OCI-LY1 (cell line): ENCODE data around the gene MKRN2OS.

ENCODE experiments used
- H2AFZ ChIP-seq: fragments of 200-600 bp; sonication (generic), shearing (Covaris generic); 2 replicates; pipeline ENCODE4 v1.6.0; 2014; ENCODE audit warnings: antibody characterized with exemption, mild to moderate bottlenecking, low read length
- H3F3A ChIP-seq: fragments of 200-600 bp; sonication (generic), shearing (Covaris generic); 2 replicates; pipeline ENCODE4 v1.6.0; 2014; ENCODE audit warnings: mild to moderate bottlenecking, antibody characterized with exemption, low read length, moderate library complexity; ENCODE audit not compliant: insufficient read depth
- H3K27ac ChIP-seq: fragments of 200-600 bp; sonication (generic); 2 replicates; pipeline ENCODE4 v1.5.1; 2014; ENCODE audit warnings: low read length, mixed run types, mild to moderate bottlenecking, low read depth; ENCODE audit not compliant: poor library complexity, severe bottlenecking
- H3K27me3 ChIP-seq: fragments of 200-600 bp; sonication (generic); 2 replicates; pipeline ENCODE4 v1.6.0; 2014; ENCODE audit warnings: antibody characterized with exemption, mild to moderate bottlenecking, low read length, moderate library complexity; ENCODE audit not compliant: insufficient read depth
- H3K36me3 ChIP-seq: fragments of 200-600 bp; sonication (generic); 2 replicates; pipeline ENCODE4 v1.6.1; 2014; ENCODE audit warnings: mild to moderate bottlenecking, antibody characterized with exemption, low read length, moderate library complexity, mixed read lengths; ENCODE audit not compliant: insufficient read depth
- H3K4me1 ChIP-seq: fragments of 200-600 bp; sonication (generic); 2 replicates; pipeline ENCODE4 v1.5.1; 2014; ENCODE audit warnings: mild to moderate bottlenecking, low read length, moderate library complexity; ENCODE audit not compliant: insufficient read depth, severe bottlenecking
- H3K4me2 ChIP-seq: fragments of 200-600 bp; sonication (generic), shearing (Covaris generic); 2 replicates; pipeline ENCODE4 v1.6.1; 2014; ENCODE audit warnings: low read length
- H3K4me3 ChIP-seq: fragments of 200-600 bp; sonication (generic); 2 replicates; pipeline ENCODE4 v1.5.1; 2014; ENCODE audit warnings: low read length, low read depth, mild to moderate bottlenecking, mixed read lengths; ENCODE audit not compliant: poor library complexity, severe bottlenecking
- H3K79me2 ChIP-seq: fragments of 200-600 bp; shearing (Covaris generic); 2 replicates; pipeline ENCODE4 v1.6.1; 2016; ENCODE audit warnings: mixed run types, low read length, mixed read lengths; ENCODE audit not compliant: insufficient read depth
- H3K9ac ChIP-seq: fragments of 200-600 bp; sonication (generic), shearing (Covaris generic); 2 replicates; pipeline ENCODE4 v1.6.1; 2014; ENCODE audit warnings: mild to moderate bottlenecking, low read length, mixed read lengths
- H3K9me2 ChIP-seq: fragments of 200-600 bp; sonication (generic), shearing (Covaris generic); 2 replicates; pipeline ENCODE4 v1.6.1; 2014; ENCODE audit warnings: low read depth, mild to moderate bottlenecking, low read length, mixed read lengths
- H3K9me3 ChIP-seq: fragments of 200-600 bp; shearing (Covaris generic); 2 replicates; pipeline ENCODE4 v1.6.1; 2014; ENCODE audit warnings: low read length, mixed read lengths
- H4K20me1 ChIP-seq: fragments of 200-600 bp; sonication (generic), shearing (Covaris generic); 2 replicates; pipeline ENCODE4 v1.6.0; 2016; ENCODE audit warnings: mild to moderate bottlenecking, low read length; ENCODE audit not compliant: insufficient read depth
- CTCF ChIP-seq: fragments of 200-600 bp; sonication (generic), shearing (Covaris generic); IDR thresholded peaks from 2 replicates; pipeline ENCODE4 v1.5.1; 2017; ENCODE audit warnings: mild to moderate bottlenecking, antibody characterized with exemption, low read length, moderate library complexity, mixed read lengths
- EZH2 ChIP-seq: fragments of 200-600 bp; sonication (generic), shearing (Covaris generic); IDR thresholded peaks from 2 replicates; pipeline ENCODE4 v1.8.0; 2017; ENCODE audit warnings: borderline replicate concordance, mixed run types, mild to moderate bottlenecking, antibody characterized with exemption, low read length, moderate library complexity, mixed read lengths

MKRN2OS gene

GRCh38 chr3:12495749-12496452, 49.4 kb downstream of the MKRN2OS start:
- H3K27me3 ChIP-seq, result no peaks in the 10 kb centered on the region
- H3K9me3 ChIP-seq, result no peaks in the 10 kb centered on the region
- H3K79me2 ChIP-seq, result no peaks in the 10 kb centered on the region
- TF ChIP-seq EZH2 (no peak), CTCF (peak; percentile 25; the same call in 1 of the 2 replicates)
- H3K4me1 ChIP-seq, result no peaks in the 10 kb centered on the region
- H3K4me3 ChIP-seq, result no peak overlapping the region
- H3F3A ChIP-seq, result no peaks in the 10 kb centered on the region
- no peak overlapping the region for H3K9ac ChIP-seq
- peaks cover 82% of the 10 kb centered on the region for H3K36me3 ChIP-seq
- H3K9me2 ChIP-seq, result no peaks in the 10 kb centered on the region
- no peaks in the 10 kb centered on the region for H4K20me1 ChIP-seq
- H2AFZ ChIP-seq, result no peak overlapping the region
- H3K4me2 ChIP-seq, result no peak overlapping the region
- H3K27ac ChIP-seq, result no peak overlapping the region

GRCh38 chr3:12490547-12490946, 54.8 kb downstream of the MKRN2OS start:
- H3K27ac ChIP-seq, result no peak overlapping the region
- H3K9ac ChIP-seq, result no peak overlapping the region
- no peaks in the 10 kb centered on the region for H3K79me2 ChIP-seq
- H3K9me2 ChIP-seq, result no peaks in the 10 kb centered on the region
- no peak for TF ChIP-seq EZH2
- TF ChIP-seq CTCF, result no peak
- H3K4me2 ChIP-seq, result no peak overlapping the region
- H2AFZ ChIP-seq, result no peak overlapping the region
- H3K4me1 ChIP-seq, result peaks cover 5% of the 10 kb centered on the region
- H3K27me3 ChIP-seq, result no peaks in the 10 kb centered on the region
- peaks cover 65% of the 10 kb centered on the region for H3K36me3 ChIP-seq
- H3F3A ChIP-seq, result no peaks in the 10 kb centered on the region
- no peaks in the 10 kb centered on the region for H4K20me1 ChIP-seq
- H3K9me3 ChIP-seq, result no peaks in the 10 kb centered on the region
- no peak overlapping the region for H3K4me3 ChIP-seq

- Histone ChIP-seq H3K9me2 (no peaks in the 10 kb centered on the region), H3K4me1 (peaks cover 12% of the 10 kb centered on the region), H3K27me3 (no peaks in the 10 kb centered on the region), H3K4me2 (no peak overlapping the region), H3K9ac (no peak overlapping the region), H3K9me3 (no peaks in the 10 kb centered on the region), H2AFZ (no peak overlapping the region), H4K20me1 (no peaks in the 10 kb centered on the region), H3K79me2 (no peaks in the 10 kb centered on the region), H3K4me3 (no peak overlapping the region), H3F3A (no peaks in the 10 kb centered on the region), H3K27ac (no peak overlapping the region), H3K36me3 (peaks cover 60% of the 10 kb centered on the region)
- TF ChIP-seq EZH2, result no peak
- TF ChIP-seq CTCF, result no peak
These were observed 55.5 kb downstream of the MKRN2OS start for GRCh38 chr3:12489832-12490231.
